Measurements from ENCODE around the gene ZNF524. TPM values are rescaled to one million over a fixed set of nuclear protein-coding genes. Genes with fewer than 3 reads are reported as not detected.
A peak's percentile ranks its signal among the peaks of the same experiment; 100 is the strongest.

Gene ZNF524
- total and polyA plus RNA-seq, 12 donors = 0.93 to 83.7 (median 28.3) TPM

- Histone ChIP-seq H3K27ac (peak overlapping the region in 2 of 5 donors; percentile 30 to 97), H3K9me3 (replicated peaks in 1 of 3) (no peaks in the 10 kb centered on the region), H3K27me3 (no peaks in the 10 kb centered on the region), H3K36me3 (replicated peaks in 1 of 2) (no peaks in the 10 kb centered on the region), H3K4me1 (replicated peaks in 1 of 2) (peaks cover 25 to 40% of the 10 kb centered on the region in 2 donors), H3K4me3 (no peak overlapping the region)
- DNase-seq = no peak
- no peak for TF ChIP-seq CTCF (IDR thresholded peaks at IDR 0.05)
- TF ChIP-seq POLR2A (IDR thresholded peaks at IDR 0.05) = no peak
- WGBS, 4 donors = 76 to 85% (median 79%) methylated on average over 2 to 4 of the region's 4 CpGs
- intact Hi-C loops (cut with DNase I) = no loop called here
These were observed 36.6 kb downstream of the ZNF524 start for GRCh38 chr19:55636723-55637122.

DNA sequence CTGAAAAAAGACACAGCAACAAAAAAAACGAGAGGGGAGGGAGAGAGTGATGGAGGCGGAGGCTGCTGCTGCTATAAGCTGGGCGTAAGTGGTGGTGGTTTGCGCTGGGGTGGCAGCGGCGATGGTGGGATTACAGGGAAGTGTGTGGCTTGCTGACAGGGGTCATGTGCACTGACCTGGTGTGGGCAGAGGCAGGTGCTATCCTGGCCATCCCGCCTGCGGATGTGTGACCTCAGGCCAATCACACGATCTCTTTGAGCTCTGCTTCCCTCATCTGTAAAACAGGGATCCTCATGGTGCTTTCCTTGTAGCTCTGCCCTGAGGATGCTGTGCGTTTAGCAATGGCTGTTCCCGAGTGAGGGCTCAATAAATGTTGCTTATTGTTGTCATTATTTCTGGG is 37.4 kb downstream of the ZNF524 start:
- peak in 1 of 7 donors; percentile 8 for DNase-seq
- 72 to 79% (median 75%) methylated on average over 11 of the region's 11 CpGs for WGBS, 4 donors
- Histone ChIP-seq H3K9me3 (replicated peaks in 1 of 3) (no peaks in the 10 kb centered on the region), H3K27me3 (no peaks in the 10 kb centered on the region), H3K4me3 (no peak overlapping the region), H3K4me1 (replicated peaks in 1 of 2) (peaks cover 30 to 48% of the 10 kb centered on the region in 2 donors), H3K27ac (no peak overlapping the region), H3K36me3 (replicated peaks in 1 of 2) (no peaks in the 10 kb centered on the region)
- intact Hi-C loops (cut with DNase I) = no loop called here
- no peak for TF ChIP-seq POLR2A (IDR thresholded peaks at IDR 0.05)
- TF ChIP-seq CTCF (IDR thresholded peaks at IDR 0.05) = no peak

- Histone ChIP-seq H3K4me3 (no peak overlapping the region), H3K9me3 (replicated peaks in 1 of 3) (no peaks in the 10 kb centered on the region), H3K4me1 (replicated peaks in 1 of 2) (peaks cover 39 to 57% of the 10 kb centered on the region in 2 donors), H3K27ac (peak overlapping the region in 1 of 5 donors; percentile 94), H3K27me3 (no peaks in the 10 kb centered on the region), H3K36me3 (replicated peaks in 1 of 2) (no peaks in the 10 kb centered on the region)
- TF ChIP-seq CTCF (IDR thresholded peaks at IDR 0.05) = peak in 5 of 6 experiments; percentile 9 to 40 (median 24)
- no peak for TF ChIP-seq POLR2A (IDR thresholded peaks at IDR 0.05)
- peak in 5 of 7 donors; percentile 26 to 56 (median 34) for DNase-seq
- intact Hi-C loops (cut with DNase I) = no loop called here
- WGBS, 4 donors = 82 to 90% (median 86%) methylated on average over 6 of the region's 6 CpGs
These were observed 38.8 kb downstream of the ZNF524 start for GRCh38 chr19:55638864-55639359.

GRCh38 chr19:55640043-55640576 is 40.0 kb downstream of the ZNF524 start:
- intact Hi-C loops (cut with DNase I) = no loop called here
- Histone ChIP-seq H3K27me3 (no peaks in the 10 kb centered on the region), H3K27ac (peak overlapping the region; percentile 88 to 94 (median 91)), H3K9me3 (replicated peaks in 1 of 3) (no peaks in the 10 kb centered on the region), H3K4me3 (peak overlapping the region in 1 of 4 donors; percentile 81), H3K36me3 (replicated peaks in 1 of 2) (peaks cover 0 to 6% of the 10 kb centered on the region in 2 donors), H3K4me1 (replicated peaks in 1 of 2) (peaks cover 39 to 65% of the 10 kb centered on the region in 2 donors)
- peak; percentile 70 to 89 (median 80) for DNase-seq
- 9 to 27% (median 19%) methylated on average over 4 to 38 of the region's 38 CpGs for WGBS, 4 donors
- TF ChIP-seq POLR2A (IDR thresholded peaks at IDR 0.05) (no peak), CTCF (IDR thresholded peaks at IDR 0.05) (peak; percentile 32 to 61 (median 48))
